Stimulated activated CD8-positive, alpha-beta memory T cell treated with anti-CD3 and anti-CD28 coated beads, Interleukin-4, amount 100 ng/mL, for 4 hours (primary cell): Measurements from ENCODE around the gene CREB3L4.
A peak's percentile ranks its signal among the peaks of the same experiment; 100 is the strongest.
"Not testable (repeated sequence)": the region's sequence is repeated elsewhere in the genome, so short reads cannot be mapped to it uniquely, and the experiment has no call there.

ENCODE experiments used
- DNase-seq, 2 donors: peaks; one replicate each; pipeline ENCODE4 v3.0.0-alpha.2; 2020; ENCODE audit warnings: low read depth in 2 of 2, low spot score in 1 of 2

Gene CREB3L4

GRCh38 chr1:153984123-153984894 is 16.6 kb downstream of the CREB3L4 start:
- no peak for DNase-seq

GRCh38 chr1:153985341-153985912 is 17.7 kb downstream of the CREB3L4 start:
- peak in 1 of 2 donors; percentile 49 for DNase-seq

GRCh38 chr1:153985941-153986761 is 18.4 kb downstream of the CREB3L4 start, which contains the start of gene RAB13:
RAB13 (minus strand) TSS chr1:153986339; CDS start chr1:153986236, 103 bp downstream.
- no peak for DNase-seq

GRCh38 chr1:153987621-153988020 is 19.9 kb downstream of the CREB3L4 start:
- DNase-seq, result no peak

GRCh38 chr1:153990468-153991150 is 22.9 kb downstream of the CREB3L4 start, which contains the start of gene RPS27:
RPS27 (plus strand) TSS chr1:153990762; CDS start chr1:153990797, 35 bp downstream.
- peak; percentile 63 to 82 for DNase-seq

- no peak for DNase-seq
Observed at GRCh38 chr1:153991151-153991630, 23.5 kb downstream of the CREB3L4 start.

GRCh38 chr1:153991806-153992205 is 24.1 kb downstream of the CREB3L4 start:
- no peak for DNase-seq

GRCh38 chr1:153995202-153995601 is 27.5 kb downstream of the CREB3L4 start:
- DNase-seq, result no peak

- no peak for DNase-seq
Observed at GRCh38 chr1:153995640-153996039, 27.9 kb downstream of the CREB3L4 start.

GRCh38 chr1:153996882-153997281 is 29.2 kb downstream of the CREB3L4 start:
- not testable (repeated sequence) for DNase-seq

GRCh38 chr1:154000420-154000819 is 32.7 kb downstream of the CREB3L4 start:
- no peak for DNase-seq

- DNase-seq, result no peak
Observed at GRCh38 chr1:154006136-154006535, 38.4 kb downstream of the CREB3L4 start.

- no peak for DNase-seq
Observed at GRCh38 chr1:154012129-154012528, 44.4 kb downstream of the CREB3L4 start.

- DNase-seq, result not testable (repeated sequence)
Observed at GRCh38 chr1:154012543-154012942, 44.8 kb downstream of the CREB3L4 start.

- DNase-seq, result no peak
Observed at GRCh38 chr1:154014154-154014907, 46.6 kb downstream of the CREB3L4 start.

GRCh38 chr1:154019269-154019668 is 51.6 kb downstream of the CREB3L4 start:
- no peak for DNase-seq

- no peak for DNase-seq
Observed at GRCh38 chr1:154019940-154020339, 52.2 kb downstream of the CREB3L4 start.
